HG03457 (cell line): ENCODE data around the gene SH3PXD2A.

Source experiments
- ATAC-seq: cut with Tn5 transposase; IDR thresholded peaks from one replicate; pipeline ENCODE4 v1.9.1; 2021; ENCODE audit warnings: moderate number of reproducible peaks; ENCODE audit not compliant: unreplicated experiment

SH3PXD2A gene

DNA sequence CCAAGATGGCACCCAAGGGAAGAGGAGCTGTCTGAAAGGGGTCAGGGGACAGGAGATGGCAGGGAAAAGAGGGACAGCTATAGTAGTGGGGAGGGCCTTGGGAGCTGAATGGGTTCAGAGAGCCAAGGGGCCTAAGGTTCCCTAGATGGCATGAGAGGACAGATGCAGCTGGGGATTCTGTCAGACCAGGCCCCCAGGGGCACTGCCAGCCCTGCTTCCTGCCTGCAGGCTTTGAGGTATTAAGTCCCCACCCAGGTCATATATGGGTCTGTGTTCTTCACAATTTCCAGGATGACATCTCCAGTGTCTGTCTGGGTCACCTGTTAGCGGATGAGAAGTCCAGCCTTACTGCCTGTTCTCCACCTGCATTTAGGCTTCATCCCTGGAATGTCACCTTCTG is 305.1 kb downstream of the SH3PXD2A start:
- ATAC-seq: no peak

DNA sequence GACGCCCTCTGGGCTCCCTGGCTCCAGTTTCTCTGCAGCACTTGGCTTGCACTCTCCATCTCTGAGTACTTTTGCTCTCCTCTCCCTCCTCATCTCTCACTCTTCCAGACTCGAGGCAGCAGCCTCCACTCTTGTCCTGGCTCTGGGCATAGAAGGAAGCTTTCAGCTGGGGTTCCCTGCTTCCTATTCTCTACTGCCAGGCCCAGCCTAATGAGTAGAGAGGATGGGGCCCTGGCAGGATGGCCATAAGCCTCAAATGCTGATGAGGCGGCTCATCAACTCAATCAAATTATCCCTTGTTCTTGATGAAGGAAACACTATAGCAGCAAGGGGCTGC is 306.1 kb downstream of the SH3PXD2A start:
- no peak for ATAC-seq

DNA sequence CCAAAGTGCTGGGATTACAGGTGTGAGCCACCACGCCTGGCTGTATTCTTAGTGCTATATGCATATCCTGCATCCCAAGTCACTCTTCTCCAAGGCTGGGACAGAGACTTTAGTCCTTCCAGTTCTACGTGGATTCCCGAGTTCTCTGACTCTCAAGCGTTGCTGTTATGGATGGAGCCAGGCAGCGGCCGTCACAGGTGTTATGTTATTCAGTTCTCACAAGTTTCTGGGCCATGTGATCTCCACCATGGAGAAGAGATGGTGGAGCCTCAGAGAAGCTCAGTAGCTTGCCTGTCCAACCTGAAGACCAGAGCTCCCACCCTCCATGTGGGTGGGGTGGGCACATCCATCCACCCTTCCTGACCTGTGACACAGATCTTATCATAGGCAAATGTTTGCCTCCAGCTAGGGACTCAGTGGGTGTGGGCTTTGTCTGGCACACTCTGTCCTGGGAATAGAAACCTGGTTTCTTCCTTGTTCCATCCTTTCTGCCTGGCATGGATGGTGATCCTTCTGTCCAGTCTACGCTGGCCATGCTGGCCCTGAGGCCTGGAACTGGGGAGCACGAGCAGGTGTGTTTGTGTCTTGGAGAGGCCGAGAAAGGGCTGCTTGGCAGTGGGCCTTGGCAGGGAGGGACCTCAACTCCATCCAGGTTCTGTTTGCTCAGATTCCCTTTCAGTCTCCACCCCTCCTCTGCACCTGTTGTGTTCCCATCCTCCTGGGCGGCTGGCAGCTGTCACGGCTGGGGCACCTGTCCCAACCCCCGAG is 306.6 kb downstream of the SH3PXD2A start:
- ATAC-seq: no peak

DNA sequence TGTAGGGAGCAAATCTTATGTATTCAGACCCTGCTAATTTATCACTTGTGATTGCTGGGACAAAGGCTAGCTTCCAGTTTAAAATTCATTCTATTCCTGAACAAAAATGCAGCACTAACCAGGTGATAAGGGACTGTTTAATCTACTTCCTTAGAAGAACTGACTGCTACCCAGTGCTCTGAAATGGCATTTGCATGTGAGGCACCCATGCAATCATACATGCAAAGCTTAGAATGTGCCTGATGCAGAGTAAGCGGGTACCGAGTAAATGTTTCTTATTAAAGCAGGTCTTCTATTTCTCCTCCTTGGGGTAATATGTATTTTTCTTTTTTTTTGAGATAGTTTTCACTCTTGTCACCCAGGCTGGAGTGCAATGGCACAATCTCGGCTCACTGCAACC is 307.4 kb downstream of the SH3PXD2A start:
- ATAC-seq: no peak

DNA sequence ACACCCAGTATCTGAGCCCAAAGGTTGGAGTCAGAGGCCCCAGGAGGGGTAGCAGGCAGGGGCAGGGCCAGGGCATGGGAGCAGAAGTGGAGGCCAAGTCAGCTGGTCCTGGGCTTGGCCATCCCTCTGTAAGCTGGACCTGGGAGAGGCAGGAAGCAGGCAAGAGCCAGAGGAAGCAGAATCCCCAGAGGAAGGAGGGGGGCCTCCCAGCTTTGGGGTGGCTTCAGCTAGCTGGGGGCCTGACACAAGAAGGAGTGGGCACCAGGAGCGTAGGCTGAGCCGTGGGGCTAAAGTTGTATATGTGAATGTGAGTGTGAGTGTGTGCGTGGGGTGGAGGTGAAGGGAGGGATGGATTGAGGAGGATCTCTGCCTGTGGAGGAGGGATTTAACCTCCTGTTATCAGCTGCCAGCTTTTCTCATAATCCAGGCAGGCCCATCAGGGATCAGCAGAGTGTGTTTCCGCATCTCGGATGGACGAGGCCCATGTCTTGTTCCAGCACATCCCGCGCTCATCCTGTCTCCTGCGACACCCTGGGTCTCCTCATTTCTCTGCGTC is 307.9 kb downstream of the SH3PXD2A start:
- ATAC-seq: no peak

DNA sequence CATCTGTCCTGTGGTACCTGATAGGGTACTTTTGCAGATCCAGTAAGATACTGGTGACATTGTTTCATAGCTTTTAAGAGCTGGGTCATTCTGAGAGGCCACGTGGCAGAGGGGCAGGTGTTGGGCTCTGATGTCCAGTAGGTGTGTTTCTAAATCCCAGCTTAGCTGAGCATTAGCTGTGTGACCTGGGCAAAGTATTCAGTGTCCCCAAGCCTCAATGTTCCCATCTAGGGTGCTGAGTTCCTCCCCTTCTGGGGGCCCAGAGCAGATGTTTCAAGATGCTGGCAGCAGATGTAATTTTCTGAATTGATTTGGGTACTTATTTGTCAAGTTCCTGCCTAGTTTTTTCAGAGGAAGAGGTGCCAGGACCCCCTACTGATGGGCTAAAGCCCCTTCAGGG is 309.0 kb downstream of the SH3PXD2A start:
- ATAC-seq: no peak

DNA sequence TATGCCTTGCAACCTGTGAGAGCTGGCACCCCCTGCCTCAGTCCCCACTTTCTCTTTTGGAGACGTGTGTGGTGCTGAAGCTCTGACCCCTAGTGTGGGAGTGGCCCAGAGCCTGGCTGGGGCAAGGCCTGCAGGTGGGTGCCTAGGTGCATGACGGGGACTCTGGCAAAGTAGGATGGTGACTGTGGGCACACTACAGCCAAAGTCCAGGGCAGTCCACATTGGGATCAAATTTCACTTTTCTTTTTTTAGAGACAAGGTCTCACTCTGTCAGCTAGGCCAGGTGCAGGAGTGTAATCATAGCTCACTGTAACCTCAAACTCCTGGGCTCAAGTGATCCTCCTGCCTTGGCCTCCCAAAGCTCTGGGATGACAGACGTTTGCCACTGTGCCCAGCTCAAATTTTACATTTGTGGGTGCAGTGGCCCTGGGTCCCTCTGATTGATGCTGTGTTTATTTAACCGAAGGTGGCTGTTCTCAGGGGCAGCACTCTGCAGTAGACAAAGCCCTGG is 309.6 kb downstream of the SH3PXD2A start:
- ATAC-seq: no peak

DNA sequence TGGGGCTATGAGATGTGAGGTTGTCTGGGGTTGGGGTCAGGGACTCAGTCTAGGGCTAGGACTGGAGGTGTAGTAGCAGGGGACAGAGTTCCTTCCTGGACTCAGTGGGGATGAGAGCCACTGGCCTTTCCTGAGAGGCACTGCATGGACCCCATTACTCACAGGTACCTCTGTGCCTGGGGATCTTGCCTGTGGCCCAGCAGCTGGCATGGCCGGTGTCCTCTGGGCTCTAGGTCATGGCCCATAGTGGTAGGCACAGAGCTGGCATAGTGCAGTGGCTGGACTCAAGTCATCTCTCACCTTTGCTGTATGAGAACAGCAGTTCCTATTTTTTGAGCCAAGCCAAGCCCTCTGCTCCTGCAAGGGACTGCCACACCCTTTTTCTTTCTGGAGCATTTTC is 310.0 kb downstream of the SH3PXD2A start:
- no peak for ATAC-seq

DNA sequence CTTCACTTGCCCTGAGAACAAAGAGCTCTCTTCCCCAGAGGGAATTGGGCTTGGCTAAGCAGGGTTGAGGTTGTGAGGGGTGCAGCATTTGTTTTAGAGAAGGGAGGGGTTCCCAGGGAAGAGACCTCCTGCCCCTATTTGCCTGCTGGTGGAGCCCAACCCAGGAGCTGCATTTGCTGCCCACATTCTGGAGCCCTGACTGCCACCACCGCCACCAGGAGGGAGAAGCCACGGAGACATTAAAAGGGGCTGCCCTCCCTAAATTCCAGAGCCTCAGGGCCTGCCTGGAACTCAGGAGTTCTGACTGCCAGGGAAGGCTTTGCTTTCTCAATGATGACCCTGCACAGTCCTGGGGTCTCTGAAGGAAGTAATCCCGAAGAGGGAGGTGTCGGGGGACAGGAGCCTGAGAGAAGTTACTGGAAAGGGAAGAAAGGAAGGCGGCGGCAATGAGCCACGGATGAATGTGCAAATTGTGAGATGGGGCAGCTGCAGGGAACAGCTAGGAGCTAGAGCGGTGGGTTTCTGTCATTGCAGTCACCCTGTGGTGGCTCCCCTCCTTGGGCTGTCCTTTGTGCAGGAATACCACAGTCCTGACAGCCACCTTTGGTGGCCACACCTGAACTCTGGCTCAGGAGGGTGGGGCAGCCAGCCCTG is 310.6 kb downstream of the SH3PXD2A start:
- no peak for ATAC-seq
